GM10266 (cell line): Measurements from ENCODE around the gene NLRP9.
"Not testable (repeated sequence)": the region's sequence is repeated elsewhere in the genome, so short reads cannot be mapped to it uniquely, and the experiment has no call there.

Source experiments
- DNase-seq: peaks from one replicate; pipeline ENCODE4 v3.0.0; 2012; ENCODE audit errors: extremely low spot score
- TF ChIP-seq, protein P1 (sequence below): IDR thresholded peaks from 2 replicates; pipeline ENCODE4 v1.5.1; 2012; ENCODE audit warnings: mild to moderate bottlenecking, low read depth; ENCODE audit not compliant: control insufficient read depth, insufficient read depth; ENCODE audit errors: missing control alignments

Gene NLRP9

GRCh38 chr19:55750715-55751114 is 12.5 kb upstream of the NLRP9 start:
- DNase-seq: no peak
- TF ChIP-seq, protein P1, sequence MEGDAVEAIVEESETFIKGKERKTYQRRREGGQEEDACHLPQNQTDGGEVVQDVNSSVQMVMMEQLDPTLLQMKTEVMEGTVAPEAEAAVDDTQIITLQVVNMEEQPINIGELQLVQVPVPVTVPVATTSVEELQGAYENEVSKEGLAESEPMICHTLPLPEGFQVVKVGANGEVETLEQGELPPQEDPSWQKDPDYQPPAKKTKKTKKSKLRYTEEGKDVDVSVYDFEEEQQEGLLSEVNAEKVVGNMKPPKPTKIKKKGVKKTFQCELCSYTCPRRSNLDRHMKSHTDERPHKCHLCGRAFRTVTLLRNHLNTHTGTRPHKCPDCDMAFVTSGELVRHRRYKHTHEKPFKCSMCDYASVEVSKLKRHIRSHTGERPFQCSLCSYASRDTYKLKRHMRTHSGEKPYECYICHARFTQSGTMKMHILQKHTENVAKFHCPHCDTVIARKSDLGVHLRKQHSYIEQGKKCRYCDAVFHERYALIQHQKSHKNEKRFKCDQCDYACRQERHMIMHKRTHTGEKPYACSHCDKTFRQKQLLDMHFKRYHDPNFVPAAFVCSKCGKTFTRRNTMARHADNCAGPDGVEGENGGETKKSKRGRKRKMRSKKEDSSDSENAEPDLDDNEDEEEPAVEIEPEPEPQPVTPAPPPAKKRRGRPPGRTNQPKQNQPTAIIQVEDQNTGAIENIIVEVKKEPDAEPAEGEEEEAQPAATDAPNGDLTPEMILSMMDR: no peak

- DNase-seq: not testable (repeated sequence)
These were observed 7.8 kb downstream of the NLRP9 start for GRCh38 chr19:55730378-55730777.

DNA sequence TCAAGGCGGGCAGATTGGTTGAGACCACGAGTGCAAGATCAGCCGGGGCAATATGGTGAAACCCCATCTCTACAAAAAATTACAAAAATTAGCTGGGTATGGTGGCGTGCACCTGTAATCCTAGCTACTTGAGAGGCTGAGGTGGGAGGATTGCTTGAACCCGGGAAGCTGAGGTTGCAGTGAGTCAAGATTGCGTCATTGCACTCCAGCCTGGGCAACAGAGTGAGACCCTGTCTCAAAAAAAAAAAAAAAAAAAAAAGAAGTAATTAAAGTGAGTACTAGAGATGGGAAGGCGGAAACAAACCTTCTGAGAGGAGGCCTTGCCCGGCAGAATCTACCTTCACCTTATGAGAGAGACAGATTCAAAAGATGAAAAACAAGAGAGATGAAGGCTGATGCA is 14.7 kb downstream of the NLRP9 start:
- TF ChIP-seq, protein P1: no peak
- DNase-seq: no peak

DNA sequence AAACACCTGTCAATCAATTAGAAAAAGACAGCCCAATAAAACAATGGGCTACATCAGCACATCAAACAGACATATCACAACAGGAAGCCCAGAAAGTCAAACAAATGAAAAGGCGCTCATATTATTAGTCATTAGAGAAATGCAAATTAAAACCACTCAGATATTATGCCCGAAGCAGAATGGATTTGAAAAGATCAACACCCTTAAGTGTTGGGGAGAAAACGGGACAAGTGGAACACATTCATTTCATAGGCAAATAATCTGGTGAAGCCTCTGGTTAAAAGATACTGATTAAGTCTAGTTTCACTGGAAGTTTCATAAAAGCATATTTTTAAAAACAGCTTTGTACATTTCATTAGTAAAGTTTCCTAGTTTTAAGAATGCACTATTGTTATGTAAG is 17.4 kb downstream of the NLRP9 start:
- TF ChIP-seq, protein P1: no peak
- DNase-seq: no peak

DNA sequence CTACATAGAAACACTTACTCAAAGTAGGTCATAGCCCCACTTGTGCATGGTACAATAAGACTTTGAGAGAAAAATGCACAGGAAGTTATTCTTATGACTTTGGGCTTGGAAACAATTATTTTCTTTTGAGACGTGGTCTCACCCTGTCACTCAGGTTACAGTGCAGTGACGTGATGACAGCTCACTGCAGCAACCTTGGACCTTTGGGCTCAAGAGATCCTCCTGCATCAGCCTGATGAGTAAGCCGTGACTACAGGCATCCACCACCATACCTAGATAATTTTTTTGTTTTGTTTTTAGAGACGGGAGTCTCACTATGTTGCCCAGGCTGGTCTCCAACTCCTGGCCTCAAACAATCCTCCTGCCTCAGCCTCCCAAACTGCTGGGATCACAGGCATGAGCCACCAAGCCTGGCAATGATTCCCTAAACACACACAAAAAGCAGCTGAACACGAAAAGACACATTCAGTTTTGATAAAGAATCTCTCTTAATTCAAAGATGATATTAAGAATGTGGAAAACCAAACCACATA is 17.9 kb downstream of the NLRP9 start:
- TF ChIP-seq, protein P1: no peak
- no peak for DNase-seq

DNA sequence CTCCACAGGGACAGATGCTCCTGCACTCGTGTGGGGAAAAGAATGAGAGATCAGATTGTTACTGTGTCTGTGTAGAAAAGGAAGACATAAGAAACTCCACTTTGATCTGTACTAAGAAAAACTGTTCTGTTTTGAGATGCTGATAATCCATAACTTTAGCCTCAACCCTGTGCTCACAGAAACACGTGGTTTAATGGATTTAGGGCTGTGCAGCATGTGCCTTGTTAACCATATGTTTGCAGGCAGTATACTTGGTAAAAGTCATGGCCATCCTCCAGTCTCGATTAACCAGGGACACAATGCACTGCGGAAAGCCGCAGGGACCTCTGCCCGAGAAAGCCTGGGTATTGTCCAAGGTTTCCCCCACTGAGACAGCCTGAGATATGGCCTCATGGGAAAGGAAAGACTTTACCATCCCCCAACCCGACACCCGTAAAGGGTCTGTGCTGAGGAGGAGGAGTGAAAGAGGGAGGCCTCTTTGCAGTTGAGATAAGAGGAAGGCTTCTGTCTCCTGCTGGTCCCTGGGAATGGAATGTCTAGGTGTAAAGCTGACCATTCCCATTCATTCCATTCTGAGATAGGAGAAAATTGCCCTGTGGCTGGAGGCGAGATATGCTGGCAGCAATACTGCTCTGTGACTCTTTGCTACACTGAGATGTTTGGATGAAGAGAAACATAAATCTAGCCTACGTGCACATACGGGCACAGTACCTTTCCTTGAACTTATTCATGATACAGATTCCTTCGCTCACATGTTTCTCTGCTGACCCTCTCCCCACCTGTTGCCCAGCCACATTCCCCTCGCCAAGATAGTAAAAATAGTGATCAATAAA is 20.1 kb downstream of the NLRP9 start:
- not testable (repeated sequence) for DNase-seq

DNA sequence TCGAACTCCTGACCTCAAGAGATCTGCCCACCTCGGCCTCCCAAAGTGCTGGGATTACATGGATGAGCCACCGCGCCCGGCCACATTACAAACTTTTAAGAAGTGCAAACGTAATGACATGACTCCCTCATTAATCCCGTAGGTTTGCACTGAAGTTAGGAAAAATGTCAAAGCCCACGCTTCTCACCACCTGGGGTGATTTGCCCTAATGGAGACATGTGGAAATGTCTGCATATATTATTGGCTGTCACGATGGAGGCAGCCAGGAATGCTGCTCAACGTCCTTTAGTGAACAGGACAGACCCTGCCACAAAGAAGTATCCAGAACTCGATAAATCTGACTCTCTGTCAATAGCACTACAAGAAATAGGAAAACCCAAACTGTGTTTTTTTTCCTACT is 21.0 kb downstream of the NLRP9 start:
- no peak for DNase-seq
- TF ChIP-seq, protein P1: no peak

DNA sequence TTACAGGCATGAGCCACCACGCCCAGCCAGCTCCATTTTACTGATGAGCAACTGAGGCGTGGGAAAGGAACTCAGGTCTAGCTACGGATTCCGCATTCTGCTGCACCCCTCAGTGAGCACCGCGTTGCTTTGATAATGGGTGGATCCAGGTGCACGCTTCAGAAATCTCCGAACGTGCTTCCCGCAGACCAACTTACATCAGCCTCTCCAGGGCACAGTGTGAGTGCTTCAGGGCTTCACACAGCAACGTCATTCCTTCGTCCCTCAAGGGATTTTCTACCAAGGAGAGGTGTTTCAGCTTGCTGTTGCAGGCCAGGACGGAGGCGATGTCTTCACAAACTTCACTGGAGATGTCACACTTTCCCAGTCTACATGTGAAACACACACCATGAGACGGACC is 21.7 kb downstream of the NLRP9 start:
- TF ChIP-seq, protein P1: no peak
- DNase-seq: no peak
